HCEC 1CT (cell line): ENCODE data around the gene SPRR2E.
"Not testable (repeated sequence)": the region's sequence is repeated elsewhere in the genome, so short reads cannot be mapped to it uniquely, and the experiment has no call there.

Experiments used
- DNase-seq: peaks from one replicate; pipeline ENCODE4 v3.0.0-alpha.2; 2017

The SPRR2E gene

GRCh38 chr1:153058826-153059784 is 35.2 kb downstream of the SPRR2E start:
- DNase-seq: no peak

- DNase-seq: no peak
These were observed 36.2 kb downstream of the SPRR2E start for GRCh38 chr1:153058154-153058553.

- no peak for DNase-seq
These were observed 37.0 kb downstream of the SPRR2E start, which contains the start of gene SPRR2A for GRCh38 chr1:153057375-153057774. SPRR2A (minus strand) TSS chr1:153057512; CDS start chr1:153056735, 777 bp downstream.

- DNase-seq: not testable (repeated sequence)
These were observed 38.2 kb downstream of the SPRR2E start for GRCh38 chr1:153056111-153056510.

- no peak for DNase-seq
These were observed 45.1 kb downstream of the SPRR2E start for GRCh38 chr1:153049211-153049610.
